DND-41 (cell line): ENCODE results near the gene TBX6.
A peak's percentile ranks its signal among the peaks of the same experiment; 100 is the strongest.

Experiments
- ATAC-seq: fragments of 200-7000 bp; cut with Tn5 transposase; 3 replicates; pipeline ENCODE4 v1.9.1; 2021; ENCODE audit warnings: low read depth; ENCODE audit not compliant: insufficient read depth
- DNase-seq: peaks from one replicate; pipeline ENCODE4 v3.0.0-alpha.2; 2020
- H2AFZ ChIP-seq: 2 replicates; pipeline ENCODE4 v1.6.0; 2012; ENCODE audit warnings: low read depth, low read length
- H3K27ac ChIP-seq: 2 replicates; pipeline ENCODE4 v1.5.1; 2012; ENCODE audit warnings: low read length, inconsistent platforms
- H3K27me3 ChIP-seq: fragments of 200-600 bp; sonication (generic); 2 replicates; pipeline ENCODE4 v1.6.0; 2012; ENCODE audit warnings: low read length, mild to moderate bottlenecking, inconsistent platforms; ENCODE audit not compliant: insufficient read depth, poor library complexity
- H3K36me3 ChIP-seq: 2 replicates; pipeline ENCODE4 v1.5.1; 2012; ENCODE audit warnings: low read length, inconsistent platforms; ENCODE audit not compliant: insufficient read depth
- H3K4me1 ChIP-seq: 2 replicates; pipeline ENCODE4 v1.5.1; 2012; ENCODE audit warnings: mild to moderate bottlenecking, low read length; ENCODE audit not compliant: insufficient read depth
- H3K4me2 ChIP-seq: 2 replicates; pipeline ENCODE4 v1.6.0; 2012; ENCODE audit warnings: mild to moderate bottlenecking, moderate library complexity, low read length, inconsistent platforms; ENCODE audit not compliant: insufficient read depth
- H3K4me3 ChIP-seq, 2 experiments: fragments of 200-600 bp in 1 of 2; shearing (Covaris generic) in 1 of 2; 2 replicates each; pipeline ENCODE4 v1.5.1; 2012 to 2016; ENCODE audit warnings: inconsistent platforms in 2 of 2, low read length in 2 of 2, mild to moderate bottlenecking in 2 of 2, low read depth in 1 of 2, moderate library complexity in 1 of 2
- H3K79me2 ChIP-seq: 2 replicates; pipeline ENCODE4 v1.6.0; 2012; ENCODE audit warnings: low read length, inconsistent platforms; ENCODE audit not compliant: insufficient read depth
- H3K9ac ChIP-seq: 2 replicates; pipeline ENCODE4 v1.6.0; 2012; ENCODE audit warnings: low read depth, mild to moderate bottlenecking, inconsistent platforms, low read length, moderate library complexity
- H3K9me3 ChIP-seq: 2 replicates; pipeline ENCODE4 v1.5.1; 2012; ENCODE audit warnings: low read length, moderate library complexity, mild to moderate bottlenecking, inconsistent platforms; ENCODE audit not compliant: insufficient read depth, severe bottlenecking
- H4K20me1 ChIP-seq: 2 replicates; pipeline ENCODE4 v1.6.0; 2012; ENCODE audit warnings: low read length; ENCODE audit not compliant: insufficient read depth
- CTCF ChIP-seq: IDR thresholded peaks from 2 replicates; pipeline ENCODE4 v1.5.1; 2012; ENCODE audit warnings: borderline replicate concordance, low read length, moderate library complexity, mild to moderate bottlenecking; ENCODE audit not compliant: poor library complexity, severe bottlenecking; ENCODE audit errors: extremely low read depth
- EZH2 ChIP-seq: IDR thresholded peaks from 3 replicates; pipeline ENCODE4 v1.6.1; 2012; ENCODE audit warnings: borderline replicate concordance, low read depth, mild to moderate bottlenecking, moderate library complexity, low read length, inconsistent platforms; ENCODE audit not compliant: severe bottlenecking

The TBX6 gene

GRCh38 chr16:30053376-30054015, 38.2 kb downstream of the TBX6 start:
- Histone ChIP-seq H3K36me3 (no peaks in the 10 kb centered on the region; the same call in 1 of the 2 replicates), H3K4me3 (peak overlapping the region; percentile 81 to 87), H3K79me2 (peaks cover 18% of the 10 kb centered on the region), H3K27ac (peak overlapping the region; percentile 85), H3K27me3 (no peaks in the 10 kb centered on the region), H3K9me3 (no peaks in the 10 kb centered on the region), H3K4me1 (peaks cover 32% of the 10 kb centered on the region), H2AFZ (peak overlapping the region; percentile 92), H3K9ac (peak overlapping the region; percentile 83), H4K20me1 (no peaks in the 10 kb centered on the region), H3K4me2 (peak overlapping the region; percentile 97)
- DNase-seq (no peak), ATAC-seq (peak; percentile 26)
- no peak for TF ChIP-seq EZH2
- TF ChIP-seq CTCF, result no peak

GRCh38 chr16:30052671-30053372, 38.9 kb downstream of the TBX6 start:
- Histone ChIP-seq H3K4me3 (peak overlapping the region; percentile 81 to 87), H3K9ac (peak overlapping the region; percentile 83), H3K4me2 (peak overlapping the region; percentile 97), H3K4me1 (peaks cover 32% of the 10 kb centered on the region), H2AFZ (peak overlapping the region; percentile 92), H3K27me3 (no peaks in the 10 kb centered on the region), H3K79me2 (peaks cover 18% of the 10 kb centered on the region), H4K20me1 (no peaks in the 10 kb centered on the region), H3K9me3 (no peaks in the 10 kb centered on the region), H3K27ac (peak overlapping the region; percentile 85), H3K36me3 (no peaks in the 10 kb centered on the region; the same call in 1 of the 2 replicates)
- peak; percentile 84 for ATAC-seq
- DNase-seq, result peak; percentile 93
- TF ChIP-seq EZH2 (no peak), CTCF (no peak)

GRCh38 chr16:30051518-30051917, 40.2 kb downstream of the TBX6 start:
- H3K4me3 ChIP-seq, result peak overlapping the region in 1 of 2 experiments; percentile 87; a peak in 2 of 4 replicates
- peaks cover 18% of the 10 kb centered on the region for H3K79me2 ChIP-seq
- H3K9me3 ChIP-seq, result no peaks in the 10 kb centered on the region
- H3K36me3 ChIP-seq, result no peaks in the 10 kb centered on the region; the same call in 1 of the 2 replicates
- no peak overlapping the region for H2AFZ ChIP-seq
- H3K27me3 ChIP-seq, result no peaks in the 10 kb centered on the region
- no peak for TF ChIP-seq CTCF
- TF ChIP-seq EZH2, result no peak
- H4K20me1 ChIP-seq, result no peaks in the 10 kb centered on the region
- H3K9ac ChIP-seq, result peak overlapping the region; percentile 83
- peaks cover 32% of the 10 kb centered on the region for H3K4me1 ChIP-seq
- H3K27ac ChIP-seq, result peak overlapping the region; percentile 51
- ATAC-seq (no peak), DNase-seq (no peak)
- peak overlapping the region; percentile 97 for H3K4me2 ChIP-seq
